Astrocyte of the cerebellum (primary cell): Measurements from ENCODE around the gene FOXP4.

Source experiments
- DNase-seq: peaks from one replicate; pipeline ENCODE4 v3.0.0-alpha.2; 2011; ENCODE audit warnings: low read depth
- H3K4me3 ChIP-seq: 2 replicates; pipeline ENCODE4 v1.5.1; 2011; ENCODE audit warnings: mild to moderate bottlenecking, low read depth, low read length, moderate library complexity
- CTCF ChIP-seq: IDR thresholded peaks from 2 replicates; pipeline ENCODE4 v1.5.1; 2012; ENCODE audit warnings: low read length, low read depth, moderate library complexity, mild to moderate bottlenecking; ENCODE audit errors: missing control alignments
- in situ Hi-C: cut with HindIII; loops from 2 replicates; pipeline ENCODE4 v1.10.0; 2017; ENCODE audit warnings: low sequenced_read_pairs

FOXP4 gene

GRCh38 chr6:41593839-41594238, 47.7 kb downstream of the FOXP4 start:
- no peak for TF ChIP-seq CTCF
- in situ Hi-C loops, result loop anchor here (5.0 kb wide), 2 partner anchors 63 to 177 kb away; no protein-coding TSS in a partner anchor
- DNase-seq, result no peak
- no peak overlapping the region for H3K4me3 ChIP-seq

GRCh38 chr6:41594326-41594725, 48.1 kb downstream of the FOXP4 start:
- in situ Hi-C loops, result loop anchor here (5.0 kb wide), 2 partner anchors 63 to 177 kb away; no protein-coding TSS in a partner anchor

GRCh38 chr6:41594766-41595165, 48.6 kb downstream of the FOXP4 start:
- TF ChIP-seq CTCF, result no peak
- no peak for DNase-seq
- no peak overlapping the region for H3K4me3 ChIP-seq
- in situ Hi-C loops, result loop anchor here (5.0 kb wide), 2 partner anchors 63 to 177 kb away; no protein-coding TSS in a partner anchor

More at GRCh38 chr6:41594326-41594725, 48.1 kb downstream of the FOXP4 start:
- no peak overlapping the region for H3K4me3 ChIP-seq
- TF ChIP-seq CTCF, result no peak
- no peak for DNase-seq

- no peak for DNase-seq
- H3K4me3 ChIP-seq, result no peak overlapping the region
- TF ChIP-seq CTCF, result no peak
- in situ Hi-C loops, result no loop called here
These were observed 49.0 kb downstream of the FOXP4 start for GRCh38 chr6:41595166-41595565.

- TF ChIP-seq CTCF, result no peak
- no peak overlapping the region for H3K4me3 ChIP-seq
- no peak for DNase-seq
- in situ Hi-C loops, result no loop called here
These were observed 50.0 kb downstream of the FOXP4 start for GRCh38 chr6:41596096-41596685.

GRCh38 chr6:41596807-41597206, 50.6 kb downstream of the FOXP4 start:
- in situ Hi-C loops, result no loop called here
- no peak for TF ChIP-seq CTCF
- H3K4me3 ChIP-seq, result no peak overlapping the region
- DNase-seq, result no peak
